RPMI7951 (cell line): Measurements from ENCODE around the gene PNKD. TPM values are rescaled to one million over a fixed set of nuclear protein-coding genes. Genes with fewer than 3 reads are reported as not detected.
"Not testable (repeated sequence)": the region's sequence is repeated elsewhere in the genome, so short reads cannot be mapped to it uniquely, and the experiment has no call there.

Experiments
- DNase-seq: peaks from one replicate; pipeline ENCODE4 v3.0.0-alpha.2; 2012; ENCODE audit warnings: low read depth
- total RNA-seq: library from RNA; depleted of rRNA; stranded (reverse); fragments of >200 nt; shearing (Covaris generic); gene quantifications from 2 replicates; pipeline ENCODE4 v1.2.3, GENCODE V29; 2014

The PNKD gene
- total RNA-seq, 1 experiment from 2014 or later = 85.5 TPM

GRCh38 chr2:218292048-218293014, 22.0 kb downstream of the PNKD start, which contains the start of gene TMBIM1:
Gene TMBIM1, minus strand, starts transcription at chr2:218292503. Its CDS starts 10,362 bp downstream, at chr2:218282141.
- DNase-seq = peak; percentile 69

- DNase-seq = no peak
Measured at GRCh38 chr2:218293715-218294429, 23.6 kb downstream of the PNKD start.

DNA sequence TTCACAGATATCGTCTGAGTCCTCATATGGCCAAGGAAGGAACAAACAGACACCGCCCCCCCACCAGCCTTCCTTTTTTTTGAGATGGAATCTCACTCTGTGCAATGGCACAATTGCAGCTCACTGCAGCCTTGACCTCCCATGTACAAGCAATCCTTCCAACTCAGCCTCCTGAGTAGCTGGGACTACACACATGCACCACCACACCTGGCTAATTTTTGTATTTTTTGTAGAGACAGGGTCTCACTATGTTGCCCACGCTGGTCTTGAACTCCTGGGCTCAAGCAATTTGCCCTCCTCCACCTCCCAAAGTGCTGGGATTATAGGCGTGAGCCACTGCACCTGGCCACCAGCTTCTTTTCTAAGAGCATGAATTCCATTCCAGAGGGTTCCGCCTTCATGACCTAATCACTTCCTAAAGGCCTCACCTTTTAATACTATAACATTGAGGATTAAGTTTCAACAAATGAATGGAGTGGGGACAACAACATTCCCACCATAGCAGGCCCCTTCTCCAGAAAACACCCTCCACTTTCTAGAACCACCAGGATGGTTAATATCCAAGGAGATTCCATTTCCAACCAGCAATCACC, 24.2 kb downstream of the PNKD start:
- DNase-seq = no peak

DNA sequence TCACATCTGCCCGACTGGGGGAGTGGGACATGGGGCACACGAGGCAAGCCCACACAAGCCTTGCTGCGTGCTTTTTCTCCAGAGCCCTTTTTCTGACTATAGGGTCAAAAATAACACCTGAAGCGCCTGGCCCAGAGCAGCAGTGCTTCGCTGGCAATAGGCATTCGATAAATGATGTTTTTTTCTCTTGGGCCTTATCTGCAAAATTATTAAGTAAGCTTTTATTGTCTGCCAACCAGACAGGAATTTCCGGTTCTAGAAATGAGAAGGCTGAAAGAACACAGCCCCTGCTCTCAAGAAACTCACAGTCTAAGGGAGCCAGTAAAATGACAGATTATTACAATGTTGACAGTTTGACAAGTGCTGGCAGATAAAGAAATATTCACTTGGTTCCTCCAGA, 24.7 kb downstream of the PNKD start:
- no peak for DNase-seq

DNA sequence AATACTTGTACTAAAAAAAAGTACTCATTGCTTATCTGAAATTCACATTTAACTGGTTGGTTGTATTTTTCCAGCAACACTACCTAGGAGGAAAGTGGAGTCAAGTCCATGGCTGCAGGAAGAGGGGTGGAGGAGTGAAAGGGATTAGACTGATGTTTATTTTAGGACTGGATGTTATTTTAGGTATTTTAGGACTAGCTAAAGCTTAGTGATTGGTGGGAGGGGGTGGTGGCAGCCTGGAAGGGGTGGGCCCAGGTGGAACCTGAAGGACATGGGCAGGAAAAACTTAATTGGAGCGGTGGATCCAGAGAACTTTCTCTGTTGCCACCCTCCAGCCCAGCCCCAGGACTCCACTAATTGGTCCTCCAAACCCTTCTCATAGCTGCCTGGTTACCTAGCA, 25.9 kb downstream of the PNKD start:
- no peak for DNase-seq

- no peak for DNase-seq
Measured at GRCh38 chr2:218296847-218297246, 26.5 kb downstream of the PNKD start.

- no peak for DNase-seq
Measured at GRCh38 chr2:218298314-218298875, 28.1 kb downstream of the PNKD start.

GRCh38 chr2:218300141-218300540, 29.8 kb downstream of the PNKD start:
- no peak for DNase-seq

- DNase-seq = peak; percentile 79
Measured at GRCh38 chr2:218301176-218301819, 31.0 kb downstream of the PNKD start.

GRCh38 chr2:218305383-218305782, 35.1 kb downstream of the PNKD start:
- DNase-seq = no peak

GRCh38 chr2:218306184-218306920, 36.0 kb downstream of the PNKD start:
- no peak for DNase-seq

DNA sequence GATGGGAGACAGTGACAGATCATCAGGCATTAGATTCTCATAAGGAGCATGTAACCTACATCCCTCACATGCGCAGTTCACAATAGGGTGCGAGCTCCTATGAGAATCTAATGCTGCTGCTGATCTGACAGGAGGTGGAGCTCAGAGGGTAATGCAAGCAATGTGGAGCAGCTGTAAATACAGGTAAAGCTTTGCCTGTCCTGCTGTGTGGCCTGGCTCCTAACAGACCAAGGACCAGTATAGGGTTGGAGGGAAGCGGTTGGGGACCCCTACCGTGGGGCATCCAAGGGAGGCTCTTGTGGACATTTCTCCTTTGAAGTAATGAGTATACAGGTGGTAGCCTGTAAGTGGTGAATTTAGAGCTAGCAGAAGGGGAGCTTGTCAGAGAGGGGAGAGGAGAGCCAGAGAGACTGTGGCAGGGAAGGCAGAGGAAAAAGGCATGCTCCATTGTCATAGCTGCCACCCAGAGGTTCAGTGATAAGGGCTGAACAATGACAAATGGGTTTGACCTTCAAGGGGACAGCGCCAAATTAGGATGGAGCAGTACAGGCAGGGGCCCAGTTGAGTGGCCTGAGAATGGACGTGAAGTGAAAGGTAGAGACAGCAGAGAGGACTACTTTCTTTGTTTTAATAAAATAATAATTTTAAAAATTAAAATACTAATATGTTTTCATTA, 37.2 kb downstream of the PNKD start:
- no peak for DNase-seq

- no peak for DNase-seq
Measured at GRCh38 chr2:218310853-218311540, 40.7 kb downstream of the PNKD start.

- DNase-seq = not testable (repeated sequence)
Measured at GRCh38 chr2:218311541-218312266, 41.4 kb downstream of the PNKD start.

GRCh38 chr2:218312267-218312756, 42.0 kb downstream of the PNKD start:
- DNase-seq = no peak

DNA sequence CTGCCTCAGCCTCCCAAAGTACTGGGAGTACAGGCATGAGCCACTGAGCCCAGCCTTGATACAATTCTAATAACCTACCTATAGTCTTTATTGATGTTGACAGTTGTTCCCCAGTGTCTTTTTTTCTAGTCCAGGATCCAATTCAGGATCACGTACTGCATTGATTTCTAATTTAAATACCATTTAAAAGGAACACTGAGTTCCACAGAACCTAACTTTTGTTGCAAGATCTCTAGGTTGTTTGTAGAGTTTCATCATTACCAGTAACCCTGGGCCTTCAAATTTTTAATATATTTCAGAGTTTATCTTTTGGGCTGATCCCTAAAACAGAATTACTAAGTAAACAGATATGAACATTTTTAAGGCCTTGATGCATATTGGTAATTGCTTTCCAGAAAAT, 43.0 kb downstream of the PNKD start:
- no peak for DNase-seq

DNA sequence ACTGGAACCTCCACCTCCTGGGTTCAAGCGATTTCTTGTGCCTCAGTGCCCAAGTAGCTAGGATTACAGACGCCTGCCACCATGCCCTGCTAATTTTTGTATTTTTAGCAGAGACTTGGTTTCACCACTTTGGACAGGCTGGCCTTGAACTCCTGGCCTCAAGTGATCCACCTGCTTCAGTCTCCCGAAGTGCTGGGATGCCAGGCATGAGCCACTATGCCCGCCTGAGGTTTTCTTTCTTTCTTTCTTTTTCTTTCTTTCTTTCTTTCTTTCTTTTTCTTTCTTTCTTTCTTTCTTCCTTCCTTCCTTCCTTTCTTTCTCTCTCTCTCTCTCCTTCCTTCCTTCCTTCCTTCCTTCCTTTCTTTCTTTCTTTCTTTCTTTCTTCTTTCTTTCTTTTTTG, 44.4 kb downstream of the PNKD start:
- DNase-seq = not testable (repeated sequence)

DNA sequence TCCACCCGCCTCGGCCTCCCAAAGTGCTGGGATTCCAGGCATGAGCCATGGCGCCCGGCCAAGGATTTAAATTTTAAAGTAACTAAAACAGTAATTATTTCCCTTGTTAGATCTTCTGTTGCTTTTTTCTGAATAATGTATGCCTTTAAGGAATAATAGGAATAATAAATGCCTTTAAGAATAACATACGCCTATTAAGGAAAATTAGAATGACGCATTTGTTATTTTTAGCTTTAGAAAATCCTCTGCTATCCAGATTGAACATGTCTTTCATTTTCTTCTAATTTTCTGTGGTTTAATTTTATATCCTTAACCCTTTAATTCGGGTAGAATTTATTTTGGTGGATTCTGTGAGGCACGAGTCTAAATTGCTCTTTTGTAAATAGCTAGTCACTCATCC, 45.1 kb downstream of the PNKD start:
- no peak for DNase-seq

- DNase-seq = no peak
Measured at GRCh38 chr2:218317303-218317630, 46.9 kb downstream of the PNKD start.
